Caco-2 (cell line): ENCODE measurements around the gene STXBP3. TPM values are rescaled to one million over a fixed set of nuclear protein-coding genes. Genes with fewer than 3 reads are reported as not detected.

Experiments
- BruUV-seq: library from RNA; stranded (reverse); fragments of 400-500 nt; replicated peaks from 2 replicates; lab custom pipeline; 2021; lab: Mats Ljungman, UMichigan
- CTCF ChIA-PET: fragments of 300-600 bp; sonication (Branson Sonifier 250); formaldehyde crosslinking; loops from one replicate; lab custom pipeline; 2022; ENCODE audit warnings: antibody characterized with exemption; lab: Charles Lee
- POLR2A ChIA-PET: fragments of 300-600 bp; sonication (Branson Sonifier 250); formaldehyde crosslinking; loops from one replicate; lab custom pipeline; 2022; ENCODE audit warnings: antibody characterized with exemption; lab: Charles Lee
- DNase-seq, 2 experiments: peaks; one replicate each; pipeline versions ENCODE4 v3.0.0 to v3.0.0-alpha.2; 2020 to 2022
- H3K27me3 ChIP-seq: replicated peaks from 2 replicates; pipeline ENCODE4 v1.6.0; 2011; ENCODE audit warnings: low read length; ENCODE audit not compliant: control insufficient read depth, insufficient read depth
- H3K36me3 ChIP-seq: 2 replicates; pipeline ENCODE4 v1.5.1; 2011; ENCODE audit warnings: low read length; ENCODE audit not compliant: control insufficient read depth, insufficient read depth
- H3K4me1 ChIP-seq: fragments of 250-450 bp; sonication (Bioruptor Pico); 2 replicates; pipeline ENCODE4 v1.5.1; 2020; ENCODE audit warnings: mild to moderate bottlenecking
- H3K4me3 ChIP-seq: 2 replicates; pipeline ENCODE4 v1.5.1; 2011; ENCODE audit warnings: low read depth, mild to moderate bottlenecking, control low read depth, low read length
- H3K9me3 ChIP-seq: fragments of 250-450 bp; sonication (Bioruptor Pico); 2 replicates; pipeline ENCODE4 v1.5.1; 2020; ENCODE audit warnings: mild to moderate bottlenecking, moderate library complexity
- H3K27ac Mint-ChIP-seq: one replicate; pipeline ENCODE4 v1.8.0; 2022; ENCODE audit warnings: mixed read lengths; ENCODE audit not compliant: unreplicated experiment
- H3K27me3 Mint-ChIP-seq: one replicate; pipeline ENCODE4 v1.8.0; 2022; ENCODE audit warnings: mixed read lengths; ENCODE audit not compliant: insufficient read depth, unreplicated experiment
- H3K36me3 Mint-ChIP-seq: one replicate; pipeline ENCODE4 v1.8.0; 2022; ENCODE audit warnings: mild to moderate bottlenecking, mixed read lengths; ENCODE audit not compliant: insufficient read depth, unreplicated experiment
- H3K4me1 Mint-ChIP-seq: one replicate; pipeline ENCODE4 v1.8.0; 2022; ENCODE audit warnings: low read depth, mixed read lengths; ENCODE audit not compliant: unreplicated experiment
- H3K4me3 Mint-ChIP-seq: one replicate; pipeline ENCODE4 v1.8.0; 2022; ENCODE audit warnings: mild to moderate bottlenecking, moderate library complexity, mixed read lengths; ENCODE audit not compliant: unreplicated experiment
- H3K9me3 Mint-ChIP-seq: one replicate; pipeline ENCODE4 v1.8.0; 2022; ENCODE audit warnings: mixed read lengths; ENCODE audit not compliant: unreplicated experiment
- CTCF ChIP-seq, 2 experiments: fragments of 200-600 bp in 1 of 2; IDR thresholded peaks; 1 replicate in 1 of 2; 2 replicates in 1 of 2; pipeline versions ENCODE4 v1.5.1 to v1.8.0; 2011 to 2022; ENCODE audit warnings: antibody characterized with exemption in 1 of 2, control low read depth in 1 of 2, inconsistent platforms in 1 of 2, low read depth in 1 of 2, low read length in 1 of 2, mild to moderate bottlenecking in 1 of 2, moderate library complexity in 1 of 2; ENCODE audit not compliant: insufficient read depth in 1 of 2, severe bottlenecking in 1 of 2, unreplicated experiment in 1 of 2
- intact Hi-C: fragments of 100-400 bp; cut with micrococcal nuclease; formaldehyde crosslinking; loops from one replicate; pipeline ENCODE4 v1.10.0; 2022; ENCODE audit not compliant: unreplicated experiment
- total RNA-seq: library from RNA; stranded (reverse); gene quantifications from 2 replicates; pipeline ENCODE4 v1.2.3, GENCODE V29; 2022

The STXBP3 gene
- total RNA-seq, 1 experiment from 2014 or later = 34.3 TPM

DNA sequence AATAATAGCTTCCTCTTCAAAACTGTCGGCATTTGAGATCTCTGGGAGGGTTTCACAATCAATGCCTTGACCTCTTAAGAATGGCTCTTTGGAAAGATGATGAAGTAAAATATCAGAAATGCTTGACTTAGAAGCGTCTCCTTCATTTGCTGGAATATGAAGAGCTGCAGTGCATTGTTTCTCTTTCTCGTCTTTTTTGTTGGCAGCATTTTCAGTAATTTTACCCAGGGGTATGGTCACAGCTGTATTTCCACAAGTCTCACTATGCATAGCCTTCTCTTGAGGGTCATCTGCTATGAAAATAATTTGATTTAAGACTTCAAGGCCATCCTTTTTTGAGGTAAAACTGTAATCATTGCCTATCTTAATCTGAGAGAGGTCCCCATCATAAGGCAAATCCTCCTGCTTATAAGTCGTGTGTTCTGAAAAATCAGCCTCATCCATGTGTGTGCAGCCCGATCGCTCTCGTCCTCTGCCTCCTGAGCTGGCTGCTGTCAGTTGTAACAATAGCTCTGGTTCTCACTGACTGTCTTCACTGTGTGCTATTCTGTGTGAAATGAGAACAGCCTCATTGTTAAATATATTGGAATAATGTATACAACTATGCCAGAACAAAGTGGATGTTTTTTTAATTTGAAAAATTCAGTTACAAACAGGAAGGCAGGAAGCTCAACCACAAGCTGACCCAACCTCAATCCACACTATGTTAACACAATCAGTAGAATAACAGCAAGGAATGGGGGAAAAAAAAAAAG is 105.9 kb downstream of the STXBP3 start:
- no peaks in the 10 kb centered on the region for H3K9me3 ChIP-seq
- ChIA-PET CTCF (no interaction called here), POLR2A (no interaction called here)
- Mint-ChIP-seq H3K27ac (no peak overlapping the region), H3K4me3 (no peak overlapping the region), H3K27me3 (no peaks in the 10 kb centered on the region), H3K9me3 (no peaks in the 10 kb centered on the region), H3K4me1 (no peaks in the 10 kb centered on the region), H3K36me3 (no peaks in the 10 kb centered on the region)
- H3K4me3 ChIP-seq = no peak overlapping the region
- no peaks in the 10 kb centered on the region for H3K4me1 ChIP-seq
- TF ChIP-seq CTCF (IDR thresholded peaks at IDR 0.05; ENCODE audit: insufficient read depth in 1 of 2, low read depth in 1 of 2, low read length in 1 of 2, severe bottlenecking in 1 of 2, unreplicated experiment in 1 of 2) = no peak
- no TSS peak for BruUV-seq
- no peak for DNase-seq
- H3K36me3 ChIP-seq = no peaks in the 10 kb centered on the region
- intact Hi-C loops = no loop called here
- H3K27me3 ChIP-seq = no peaks in the 10 kb centered on the region

- H3K4me1 ChIP-seq = no peaks in the 10 kb centered on the region
- H3K4me3 ChIP-seq = no peak overlapping the region
- DNase-seq = no peak
- intact Hi-C loops = no loop called here
- Mint-ChIP-seq H3K9me3 (no peaks in the 10 kb centered on the region), H3K36me3 (no peaks in the 10 kb centered on the region), H3K4me1 (no peaks in the 10 kb centered on the region), H3K27me3 (no peaks in the 10 kb centered on the region), H3K4me3 (no peak overlapping the region), H3K27ac (no peak overlapping the region)
- CTCF ChIA-PET = no interaction called here
- no peaks in the 10 kb centered on the region for H3K9me3 ChIP-seq
- POLR2A ChIA-PET = no interaction called here
- no peak for TF ChIP-seq CTCF (IDR thresholded peaks at IDR 0.05; ENCODE audit: insufficient read depth in 1 of 2, low read depth in 1 of 2, low read length in 1 of 2, severe bottlenecking in 1 of 2, unreplicated experiment in 1 of 2)
- no peaks in the 10 kb centered on the region for H3K36me3 ChIP-seq
- no TSS peak for BruUV-seq
- no peaks in the 10 kb centered on the region for H3K27me3 ChIP-seq
Measured at GRCh38 chr1:108854221-108855019, 107.9 kb downstream of the STXBP3 start.

DNA sequence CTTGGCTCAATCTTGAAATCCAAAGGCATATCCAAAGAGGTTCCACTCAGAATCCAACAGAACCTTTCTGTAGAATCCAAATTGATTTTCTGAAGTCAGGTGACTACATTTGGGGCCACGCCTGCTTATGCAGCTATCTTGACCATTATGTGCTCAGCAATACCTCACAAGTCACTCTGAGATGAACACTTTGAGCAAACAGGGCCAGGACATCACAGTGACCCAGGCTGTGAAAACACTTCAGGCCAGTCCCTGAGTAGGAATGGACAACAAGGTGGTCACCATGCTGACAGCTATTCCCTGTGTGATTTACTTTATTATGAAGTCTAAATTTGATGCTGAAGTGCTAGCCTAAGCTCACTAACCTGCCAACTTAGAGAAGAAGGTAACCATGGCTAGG is 110.5 kb downstream of the STXBP3 start, which contains the start of gene AKNAD1:
TSS of gene AKNAD1 (minus strand) at position 101 of the 400 bp plus-strand sequence. CDS start 4,430 bp downstream, outside the sequence.
- no peaks in the 10 kb centered on the region for H3K36me3 ChIP-seq
- TF ChIP-seq CTCF (IDR thresholded peaks at IDR 0.05; ENCODE audit: insufficient read depth in 1 of 2, low read depth in 1 of 2, low read length in 1 of 2, severe bottlenecking in 1 of 2, unreplicated experiment in 1 of 2) = no peak
- Mint-ChIP-seq H3K9me3 (no peaks in the 10 kb centered on the region), H3K4me1 (no peaks in the 10 kb centered on the region), H3K4me3 (no peak within 1 kb of the TSS), H3K27me3 (no peaks in the 10 kb centered on the region), H3K27ac (no peak within 1 kb of the TSS), H3K36me3 (no peaks in the 10 kb centered on the region)
- no peaks in the 10 kb centered on the region for H3K4me1 ChIP-seq
- DNase-seq = no peak
- ChIA-PET CTCF (no interaction called here), POLR2A (no interaction called here)
- no TSS peak for BruUV-seq
- no peaks in the 10 kb centered on the region for H3K27me3 ChIP-seq
- H3K9me3 ChIP-seq = no peaks in the 10 kb centered on the region
- no peak within 1 kb of the TSS for H3K4me3 ChIP-seq
- intact Hi-C loops = no loop called here
